Stimulated activated CD8-positive, alpha-beta memory T cell treated with anti-CD3 and anti-CD28 coated beads, Interleukin-15, amount 100 ng/mL, for 1 hour (primary cell): Measurements from ENCODE around the gene LARGE2.

Source experiments
- DNase-seq: peaks from one replicate; pipeline ENCODE4 v3.0.0-alpha.2; 2020; ENCODE audit warnings: low read depth

Gene LARGE2

DNA sequence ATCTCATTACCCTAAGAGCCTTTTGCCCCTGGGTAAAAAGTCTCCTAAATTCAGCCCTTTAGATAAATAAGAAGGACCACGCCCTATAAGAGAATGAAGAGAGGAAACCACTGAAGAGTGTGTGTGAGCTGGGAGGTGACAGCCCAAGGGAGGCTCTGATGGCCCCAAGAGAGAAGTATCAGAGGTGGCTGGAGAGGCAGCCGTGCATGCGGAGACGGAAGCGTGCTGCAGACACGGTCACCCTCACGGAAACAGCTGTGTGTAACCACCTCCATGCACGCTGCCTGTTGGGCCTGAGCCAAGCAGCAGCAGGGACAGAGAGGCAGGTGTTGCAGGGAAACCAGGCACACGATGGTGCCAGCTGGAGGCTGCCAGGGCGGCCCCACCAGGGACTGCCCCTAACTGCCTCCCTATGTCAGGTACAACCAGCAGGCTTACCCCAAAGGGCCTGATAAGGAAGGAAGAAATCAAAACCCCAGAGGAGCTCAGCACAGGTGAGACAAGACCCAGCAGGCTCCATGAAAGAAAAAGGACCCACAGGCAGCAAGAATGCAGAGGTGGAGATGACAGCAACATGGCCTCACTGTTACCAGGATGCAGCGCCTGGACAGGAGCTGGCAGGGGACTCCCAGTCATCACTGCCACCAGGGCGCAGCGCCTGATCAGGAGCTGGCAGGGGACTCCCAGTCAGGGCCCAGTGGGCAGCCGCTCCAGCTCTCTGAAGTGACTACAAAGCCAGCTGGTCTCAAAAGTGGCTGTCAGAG lies 7.8 kb downstream of the LARGE2 start:
- no peak for DNase-seq

DNA sequence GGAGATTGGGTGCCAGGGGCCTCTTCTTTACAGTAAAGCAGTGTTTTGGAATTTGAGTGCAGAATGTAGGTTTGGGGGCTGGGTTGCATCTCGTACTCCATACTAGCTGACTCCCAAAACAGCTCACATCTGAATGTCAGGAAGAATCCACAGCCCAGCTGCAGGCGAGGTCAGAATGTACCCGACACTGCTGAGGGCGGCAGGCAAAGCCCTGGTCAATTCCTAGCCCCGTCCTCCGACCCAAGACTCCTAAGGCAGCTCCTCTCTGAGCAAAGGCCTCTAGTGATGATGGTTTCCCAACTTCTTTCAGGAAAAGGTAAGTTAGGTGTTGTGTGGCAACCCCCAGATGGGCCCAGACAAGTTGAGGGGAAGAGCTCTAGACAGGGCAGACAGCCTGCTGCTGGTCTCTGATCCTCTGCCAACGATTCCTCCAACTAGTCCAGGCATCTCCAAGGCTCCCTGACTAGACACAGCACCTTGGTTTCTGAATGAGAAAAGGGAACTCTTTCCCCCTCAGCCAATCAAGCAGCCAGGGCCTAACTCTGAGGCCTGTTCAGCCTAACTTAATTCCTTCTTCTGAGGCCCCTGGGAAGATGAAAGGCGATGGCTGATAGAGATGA lies 8.6 kb downstream of the LARGE2 start:
- no peak for DNase-seq

DNA sequence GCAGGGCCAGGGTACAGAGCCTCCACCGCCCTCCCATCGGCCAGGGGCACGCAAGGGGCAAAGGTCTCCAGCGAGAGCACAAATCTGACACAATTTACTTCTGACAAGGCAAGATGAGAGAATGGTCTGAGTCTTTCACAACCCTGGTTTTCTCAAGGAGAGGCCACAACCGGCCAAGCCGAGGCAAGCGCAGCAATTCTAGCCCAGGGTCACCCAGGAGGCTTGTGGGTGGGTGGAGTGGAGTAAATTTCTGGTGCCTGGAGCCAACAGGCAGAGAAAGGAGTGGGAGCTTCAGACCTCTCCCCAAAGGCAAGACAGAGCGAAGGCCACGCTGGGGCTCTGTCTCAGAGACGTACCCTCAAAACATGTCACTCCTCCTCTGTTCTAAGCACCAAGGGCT lies 9.3 kb downstream of the LARGE2 start:
- no peak for DNase-seq

GRCh38 chr11:45932217-45932616 lies 9.8 kb downstream of the LARGE2 start:
- no peak for DNase-seq

DNA sequence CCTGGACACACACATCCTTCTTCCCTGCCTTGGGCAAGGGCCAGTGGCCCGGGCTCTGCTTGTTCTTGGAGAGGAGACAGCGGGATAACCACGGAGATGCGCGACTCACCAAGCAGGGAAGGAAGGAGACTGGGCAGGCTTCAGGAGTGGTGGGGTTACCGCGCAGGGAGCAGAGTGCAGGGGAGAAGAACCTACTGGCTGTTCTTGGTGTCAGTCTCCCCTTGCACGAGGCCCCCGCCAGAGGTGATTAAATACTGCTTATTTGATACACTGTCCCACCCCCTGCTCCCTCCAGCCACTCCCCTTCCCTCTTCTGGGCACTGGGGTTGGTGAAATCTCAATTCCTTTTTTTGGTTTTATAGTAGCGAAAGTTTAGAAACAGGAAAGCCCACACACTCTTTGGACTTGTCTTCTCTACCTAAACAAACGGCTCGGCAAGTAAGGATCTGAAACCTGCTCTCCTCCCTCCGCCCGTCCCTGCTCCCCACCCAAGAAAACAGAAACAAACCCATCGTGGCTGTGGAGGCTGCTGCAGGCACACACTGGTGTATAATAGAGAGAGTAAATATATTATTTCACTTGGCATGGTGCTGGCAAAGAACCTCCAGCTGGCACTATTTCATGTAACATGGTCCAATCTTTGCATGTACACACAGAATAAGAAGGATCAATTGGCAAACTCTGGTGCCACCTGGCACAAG lies 10.8 kb downstream of the LARGE2 start:
- DNase-seq = no peak

DNA sequence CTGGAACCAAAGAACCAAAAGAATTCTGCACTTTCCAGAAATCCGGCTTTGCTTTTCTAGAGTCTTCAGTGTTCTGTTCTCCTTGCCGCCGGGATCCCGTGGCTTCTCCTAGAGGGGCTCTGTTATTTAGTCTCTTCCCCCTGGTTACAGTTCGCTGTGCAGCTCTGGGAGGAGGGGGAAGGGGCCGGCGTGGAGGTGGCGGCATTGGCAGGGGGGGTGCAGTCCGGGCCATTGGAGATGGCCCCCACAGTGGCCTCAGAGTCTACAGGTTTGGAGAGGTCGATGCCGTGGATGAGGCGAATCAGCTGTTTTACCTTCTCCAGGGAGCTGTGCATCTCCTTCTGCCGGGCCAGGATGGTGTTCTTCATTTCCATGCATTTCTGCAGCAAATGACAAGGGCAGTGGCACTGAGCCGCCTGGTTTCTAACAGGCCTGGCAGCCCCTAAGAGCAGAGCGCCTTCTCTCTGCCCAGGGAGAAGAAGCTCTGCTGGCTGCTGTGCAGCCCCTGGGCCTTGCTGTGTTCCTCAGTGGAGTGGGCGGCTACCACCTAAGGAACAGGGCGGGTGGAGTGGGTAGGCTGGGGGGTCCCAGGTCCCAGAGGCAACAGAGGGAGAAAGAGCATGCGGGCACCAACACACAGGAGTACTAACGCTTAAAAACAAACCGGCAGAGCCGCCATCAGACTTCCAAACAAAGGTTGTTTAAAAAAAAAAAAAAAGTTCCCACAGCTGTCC lies 11.6 kb downstream of the LARGE2 start:
- DNase-seq = no peak

- no peak for DNase-seq
Measured at GRCh38 chr11:45934580-45935318, 12.3 kb downstream of the LARGE2 start.

GRCh38 chr11:45935349-45936064 lies 13.1 kb downstream of the LARGE2 start:
- DNase-seq = no peak

GRCh38 chr11:45936511-45937054 lies 14.1 kb downstream of the LARGE2 start:
- no peak for DNase-seq

DNA sequence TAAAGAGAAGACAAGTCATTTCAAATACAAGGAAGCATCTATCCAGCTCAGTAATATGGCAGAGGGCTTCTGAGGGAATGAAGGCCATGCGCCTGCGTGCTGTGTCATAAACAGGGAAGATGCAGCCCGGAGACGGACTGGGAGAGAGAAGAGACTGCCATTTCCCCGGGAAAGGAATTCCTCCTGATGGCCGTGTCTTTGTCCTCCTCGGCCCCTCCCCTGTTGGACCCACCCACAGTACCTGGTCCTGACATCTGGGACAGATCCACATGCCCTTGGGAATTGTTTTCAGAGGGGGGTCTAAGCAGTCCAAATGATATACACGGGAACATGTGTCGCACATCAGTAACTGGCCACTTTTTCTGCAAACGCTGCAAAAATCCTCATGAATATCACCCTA lies 15.5 kb downstream of the LARGE2 start:
- no peak for DNase-seq

GRCh38 chr11:45939836-45940235 lies 17.4 kb downstream of the LARGE2 start:
- no peak for DNase-seq

DNA sequence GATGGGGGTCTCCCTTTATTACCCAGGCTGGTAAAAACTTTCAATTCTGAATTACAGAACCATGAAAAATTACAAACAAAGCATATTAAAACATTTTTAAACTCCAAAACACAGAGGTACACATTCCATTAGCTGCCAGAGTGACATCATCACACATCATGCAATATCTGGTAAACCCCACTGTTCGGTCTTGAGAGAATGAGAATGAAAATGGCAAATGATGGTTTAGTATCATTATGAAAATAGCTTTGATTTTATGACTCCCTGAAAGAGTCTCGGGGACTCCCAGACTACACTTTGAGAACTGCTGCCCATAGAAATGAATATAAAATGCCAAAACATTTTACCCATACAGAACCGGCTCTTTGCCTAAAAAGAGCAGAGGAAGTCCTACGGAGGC lies 18.8 kb downstream of the LARGE2 start:
- no peak for DNase-seq

DNA sequence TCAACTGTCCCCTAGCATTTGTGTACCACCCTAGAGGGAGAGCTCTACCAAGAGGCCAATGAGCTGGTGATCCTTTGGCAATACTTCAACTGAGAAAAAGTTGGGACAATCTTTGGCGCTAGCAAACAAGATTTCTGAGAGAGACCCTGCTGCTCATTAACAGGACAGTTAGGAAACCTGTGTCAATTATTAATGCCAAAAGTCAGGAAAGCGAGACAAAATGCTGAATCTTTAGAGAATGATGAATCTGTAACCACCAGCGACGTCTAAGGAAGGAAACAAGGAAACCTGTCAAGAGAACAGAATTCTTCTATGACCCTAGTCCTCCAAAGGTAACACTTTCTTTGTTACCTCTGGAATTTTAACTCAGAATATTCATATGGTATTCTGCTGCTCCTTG lies 19.9 kb downstream of the LARGE2 start:
- no peak for DNase-seq

- no peak for DNase-seq
Measured at GRCh38 chr11:45945397-45945999, 23.0 kb downstream of the LARGE2 start.

- DNase-seq = no peak
Measured at GRCh38 chr11:45947885-45948284, 25.4 kb downstream of the LARGE2 start.

DNA sequence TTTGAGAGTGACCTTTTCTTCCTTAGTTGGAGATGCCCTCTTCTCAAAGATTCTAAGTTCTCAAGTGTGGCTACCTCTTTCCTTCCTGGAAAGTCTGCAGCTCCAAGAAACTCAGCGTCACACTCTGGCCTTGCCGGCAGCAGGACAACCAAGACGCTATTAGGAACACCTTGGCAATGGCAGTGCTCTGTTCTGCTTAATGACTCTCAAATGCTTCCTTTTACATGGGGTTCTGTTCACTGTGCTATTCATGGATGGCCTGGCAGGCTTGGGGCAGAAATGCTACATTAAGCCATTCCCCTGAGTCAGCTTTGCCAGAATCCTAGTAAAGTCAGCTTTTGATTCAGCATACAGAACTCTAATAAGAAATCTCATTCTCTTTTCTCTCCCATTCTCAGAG lies 25.9 kb downstream of the LARGE2 start:
- DNase-seq = no peak

- no peak for DNase-seq
Measured at GRCh38 chr11:45949992-45950407, 27.5 kb downstream of the LARGE2 start.

GRCh38 chr11:45959851-45960250 lies 37.4 kb downstream of the LARGE2 start:
- no peak for DNase-seq

DNA sequence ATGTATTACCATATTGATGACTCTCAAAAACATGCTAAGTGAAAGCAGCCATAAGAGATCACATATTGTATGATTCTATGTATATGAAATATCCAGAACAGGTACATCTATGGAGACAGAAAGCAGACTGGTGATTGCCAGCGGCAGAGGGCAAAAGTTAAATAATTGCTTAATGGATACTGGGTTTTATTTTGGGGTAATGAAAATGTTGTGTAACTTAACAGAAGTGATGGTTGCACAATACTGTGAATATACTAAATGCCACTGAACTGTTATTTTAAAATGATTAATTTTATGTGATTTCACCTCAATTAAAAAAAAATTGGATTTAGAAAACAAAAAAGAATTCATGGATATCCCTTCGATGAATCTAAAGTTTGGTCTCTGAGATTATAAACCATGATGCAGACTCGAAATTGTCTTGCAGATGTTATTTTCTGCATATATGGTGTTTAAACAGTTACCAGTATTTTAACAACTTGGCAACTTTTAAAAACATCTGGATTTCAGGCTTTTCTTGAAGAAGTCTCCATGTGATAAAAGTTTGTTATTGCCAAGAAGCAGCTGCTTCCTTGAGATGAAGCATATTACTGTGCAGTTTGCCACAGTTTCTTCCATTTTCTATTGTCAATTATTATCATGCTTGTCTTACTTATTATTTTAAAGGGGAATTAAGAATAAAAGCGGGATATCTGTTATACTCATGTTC lies 38.1 kb downstream of the LARGE2 start:
- no peak for DNase-seq

DNA sequence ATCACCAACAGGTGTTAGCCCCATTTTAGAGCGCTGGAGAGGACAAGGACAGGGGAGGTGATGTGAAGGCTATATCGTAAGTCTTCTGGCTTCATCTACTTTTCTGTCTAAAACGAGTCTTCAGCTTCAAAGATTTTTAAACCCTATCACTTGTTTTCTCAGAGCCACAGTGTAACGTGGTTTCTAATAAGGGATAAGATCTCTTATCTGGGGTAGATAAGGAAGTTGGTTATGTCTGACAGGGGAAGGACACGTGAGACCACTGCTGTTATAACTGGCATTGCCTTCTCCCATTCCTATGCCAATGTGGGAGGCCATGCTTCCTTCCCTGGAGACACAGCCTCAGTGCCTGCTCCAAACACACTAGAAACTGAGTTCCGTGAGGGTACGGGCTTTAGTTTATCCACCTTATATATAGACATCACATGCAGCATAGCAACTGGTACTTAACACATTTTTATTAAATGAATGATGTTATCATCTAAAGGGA lies 39.3 kb downstream of the LARGE2 start:
- DNase-seq = no peak
